CD4-positive, alpha-beta T cell (primary cell): ENCODE results near the gene KDM1B. TPM values are rescaled to one million over a fixed set of nuclear protein-coding genes. Genes with fewer than 3 reads are reported as not detected.

ENCODE experiments used
- ATAC-seq: fragments of 200-7000 bp; cut with Tn5 transposase; one replicate; pipeline ENCODE4 v1.10.0; 2022; ENCODE audit warnings: mild to moderate bottlenecking; ENCODE audit not compliant: poor library complexity
- CTCF ChIA-PET: fragments of 350-600 bp; sonication (Branson Sonifier 250); formaldehyde crosslinking; loops from one replicate; lab custom pipeline; 2021; ENCODE audit warnings: antibody characterized with exemption, inconsistent platforms; lab: Charles Lee
- POLR2A ChIA-PET: fragments of 350-600 bp; sonication (Branson Sonifier 250); formaldehyde crosslinking; loops from one replicate; lab custom pipeline; 2021; ENCODE audit warnings: antibody characterized with exemption, inconsistent platforms; lab: Charles Lee
- DNase-seq, 14 experiments: peaks; one replicate each; pipeline ENCODE4 v3.0.0-alpha.2; 2013 to 2020; ENCODE audit warnings: mixed read lengths in 2 of 14
- H3K27ac ChIP-seq, 2 donors: one replicate each; pipeline versions ENCODE4 v1.5.1 to v1.7.0; 2013; ENCODE audit warnings: low read length in 2 of 2, low read depth in 1 of 2, mild to moderate bottlenecking in 1 of 2
- H3K27me3 ChIP-seq, 2 experiments: 1 replicate in 1 of 2; 2 replicates in 1 of 2; pipeline versions ENCODE4 v1.6.1 to v1.7.0; 2013; ENCODE audit warnings: low read length in 2 of 2, control low read depth in 1 of 2, mild to moderate bottlenecking in 1 of 2, moderate library complexity in 1 of 2; ENCODE audit not compliant: insufficient read depth in 2 of 2, control insufficient read depth in 1 of 2
- H3K36me3 ChIP-seq: one replicate; pipeline ENCODE4 v1.6.1; 2013; ENCODE audit warnings: low read length, control low read depth; ENCODE audit not compliant: insufficient read depth
- H3K4me1 ChIP-seq: one replicate; pipeline ENCODE4 v1.6.1; 2013; ENCODE audit warnings: low read length, control low read depth; ENCODE audit not compliant: insufficient read depth
- H3K4me3 ChIP-seq: one replicate; pipeline ENCODE4 v1.5.1; 2013; ENCODE audit warnings: mild to moderate bottlenecking, low read length, moderate library complexity
- H3K9me3 ChIP-seq, 2 experiments: 1 replicate in 1 of 2; 2 replicates in 1 of 2; pipeline versions ENCODE4 v1.6.1 to v1.7.0; 2013; ENCODE audit warnings: low read length in 2 of 2, mild to moderate bottlenecking in 2 of 2, control low read depth in 1 of 2, moderate library complexity in 1 of 2; ENCODE audit not compliant: control insufficient read depth in 1 of 2, insufficient read depth in 1 of 2
- H3K27ac Mint-ChIP-seq: one replicate; pipeline ENCODE4 v1.8.0; 2020; ENCODE audit warnings: mixed read lengths
- H3K27me3 Mint-ChIP-seq: one replicate; pipeline ENCODE4 v1.8.0; 2021; ENCODE audit warnings: mixed read lengths
- H3K36me3 Mint-ChIP-seq: one replicate; pipeline ENCODE4 v1.8.0; 2021; ENCODE audit warnings: low read depth, mixed read lengths
- H3K4me1 Mint-ChIP-seq: one replicate; pipeline ENCODE4 v1.8.0; 2021; ENCODE audit warnings: low read depth, mixed read lengths
- H3K4me3 Mint-ChIP-seq: one replicate; pipeline ENCODE4 v1.8.0; 2020; ENCODE audit warnings: mild to moderate bottlenecking, mixed read lengths
- H3K9me3 Mint-ChIP-seq: one replicate; pipeline ENCODE4 v1.8.0; 2020; ENCODE audit warnings: mixed read lengths
- CTCF ChIP-seq: fragments of 200-600 bp; IDR thresholded peaks from one replicate; pipeline ENCODE4 v1.8.0; 2022; ENCODE audit warnings: antibody characterized with exemption, mild to moderate bottlenecking
- intact Hi-C, 2 experiments: fragments of 100-400 bp; cut with DNase I in 1 of 2; cut with micrococcal nuclease in 1 of 2; formaldehyde crosslinking; loops; one replicate each; pipeline versions ENCODE4 v1.15.1 to v1.9.0; 2023 to 2025; cut with DNase I, micrococcal nuclease
- total RNA-seq, 174 experiments: library from RNA in 2 of 174; stranded (reverse) in 2 of 174; gene quantifications; one replicate each; pipeline ENCODE4 v1.2.3 and lab custom pipeline; 2021 to 2026

Gene KDM1B
- total RNA-seq, 2 experiments from 2014 or later: 4.4 to 6.0 TPM

DNA sequence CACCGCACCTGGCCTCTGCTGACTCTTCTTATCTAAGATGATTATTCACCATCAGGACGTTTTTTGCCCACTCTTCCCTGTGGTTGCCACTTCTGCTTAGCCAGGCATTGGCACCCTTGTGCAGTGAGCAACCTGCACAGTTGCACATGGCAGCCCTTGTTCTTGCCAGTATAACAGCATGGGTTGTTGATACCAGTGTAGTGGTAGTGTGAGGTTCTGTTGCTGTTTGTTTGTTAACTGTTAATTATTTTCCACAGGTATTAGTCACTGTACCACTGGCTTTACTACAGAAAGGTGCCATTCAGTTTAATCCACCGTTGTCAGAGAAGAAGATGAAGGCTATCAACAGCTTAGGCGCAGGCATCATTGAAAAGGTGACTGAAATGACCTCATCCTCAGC is 57.0 kb downstream of the KDM1B start:
- peaks cover 18% of the 10 kb centered on the region for H3K4me1 Mint-ChIP-seq
- TF ChIP-seq CTCF: no peak
- Histone ChIP-seq H3K27me3 (no peaks in the 10 kb centered on the region), H3K36me3 (peaks cover 16% of the 10 kb centered on the region), H3K9me3 (no peaks in the 10 kb centered on the region), H3K4me1 (peaks cover 7% of the 10 kb centered on the region), H3K4me3 (no peak overlapping the region), H3K27ac (no peak overlapping the region)
- H3K4me3 Mint-ChIP-seq: no peak overlapping the region
- ChIA-PET POLR2A (no interaction called here), CTCF (no interaction called here)
- ATAC-seq: no peak
- no peak for DNase-seq
- H3K27ac Mint-ChIP-seq: no peak overlapping the region
- H3K27me3 Mint-ChIP-seq: no peaks in the 10 kb centered on the region
- H3K9me3 Mint-ChIP-seq: no peaks in the 10 kb centered on the region
- peaks cover 69% of the 10 kb centered on the region for H3K36me3 Mint-ChIP-seq
- intact Hi-C loops: no loop called here

DNA sequence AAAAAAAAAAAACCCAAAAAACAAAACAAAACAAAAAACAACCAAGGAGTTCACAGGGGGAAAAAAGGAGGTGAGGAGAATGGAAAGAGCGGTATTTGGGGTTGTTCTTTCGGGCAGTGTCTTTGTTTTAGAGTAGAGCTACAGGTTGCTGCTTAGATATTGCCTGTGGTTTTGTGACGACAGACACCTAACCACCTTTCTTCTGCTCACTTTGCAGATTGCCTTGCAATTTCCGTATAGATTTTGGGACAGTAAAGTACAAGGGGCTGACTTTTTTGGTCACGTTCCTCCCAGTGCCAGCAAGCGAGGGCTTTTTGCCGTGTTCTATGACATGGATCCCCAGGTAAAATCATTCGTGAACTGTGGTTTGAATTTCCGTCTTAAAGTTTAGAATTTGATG is 58.2 kb downstream of the KDM1B start:
- H3K27me3 Mint-ChIP-seq: no peaks in the 10 kb centered on the region
- CTCF ChIA-PET: no interaction called here
- H3K36me3 ChIP-seq: peaks cover 12% of the 10 kb centered on the region
- peaks cover 18% of the 10 kb centered on the region for H3K4me1 Mint-ChIP-seq
- no peaks in the 10 kb centered on the region for H3K9me3 ChIP-seq
- no peaks in the 10 kb centered on the region for H3K9me3 Mint-ChIP-seq
- peak in 4 of 14 experiments; percentile 11 to 51 (median 37) for DNase-seq
- no peaks in the 10 kb centered on the region for H3K27me3 ChIP-seq
- POLR2A ChIA-PET: no interaction called here
- H3K4me3 ChIP-seq: peak overlapping the region; percentile 7
- H3K27ac ChIP-seq: no peak overlapping the region
- no peak for TF ChIP-seq CTCF
- H3K27ac Mint-ChIP-seq: peak overlapping the region; percentile 66
- peaks cover 7% of the 10 kb centered on the region for H3K4me1 ChIP-seq
- H3K36me3 Mint-ChIP-seq: peaks cover 69% of the 10 kb centered on the region
- peak; percentile 76 for ATAC-seq
- peak overlapping the region; percentile 81 for H3K4me3 Mint-ChIP-seq
- intact Hi-C loops: no loop called here

GRCh38 chr6:18214003-18214402 is 58.8 kb downstream of the KDM1B start:
- no peak overlapping the region for H3K27ac ChIP-seq
- DNase-seq: no peak
- CTCF ChIA-PET: no interaction called here
- no peaks in the 10 kb centered on the region for H3K27me3 ChIP-seq
- peak overlapping the region; percentile 7 for H3K4me3 ChIP-seq
- ATAC-seq: no peak
- H3K9me3 Mint-ChIP-seq: no peaks in the 10 kb centered on the region
- peaks cover 18% of the 10 kb centered on the region for H3K4me1 Mint-ChIP-seq
- H3K27me3 Mint-ChIP-seq: no peaks in the 10 kb centered on the region
- peaks cover 70% of the 10 kb centered on the region for H3K36me3 Mint-ChIP-seq
- no peak for TF ChIP-seq CTCF
- peak overlapping the region; percentile 66 for H3K27ac Mint-ChIP-seq
- intact Hi-C loops: no loop called here
- POLR2A ChIA-PET: no interaction called here
- H3K4me1 ChIP-seq: peaks cover 7% of the 10 kb centered on the region
- H3K4me3 Mint-ChIP-seq: peak overlapping the region; percentile 81
- H3K36me3 ChIP-seq: peaks cover 12% of the 10 kb centered on the region
- no peaks in the 10 kb centered on the region for H3K9me3 ChIP-seq
